ENCODE results near the gene DCX.

Gene DCX

DNA sequence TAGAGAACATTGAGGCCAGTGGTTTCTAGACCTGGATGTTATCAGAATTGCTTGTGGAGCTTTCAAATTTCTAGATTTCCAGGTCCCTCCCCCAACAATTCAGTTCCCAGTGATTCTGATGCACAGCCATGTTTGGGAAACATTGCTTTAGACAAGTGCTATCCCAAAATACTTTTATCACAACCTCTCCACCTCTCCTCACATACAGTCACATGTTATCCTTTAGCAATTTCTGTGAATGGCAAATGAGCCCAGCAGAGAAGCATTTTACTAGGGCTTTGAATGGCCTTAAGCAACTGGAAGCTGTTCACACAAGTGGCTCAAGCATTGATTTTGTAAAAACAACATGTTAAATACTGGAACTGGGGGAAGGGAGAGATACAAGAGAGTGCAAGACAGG is 29.7 kb downstream of the DCX start:
- TF ChIP-seq FOXP2 (optimal IDR thresholded peaks at IDR 0.05; ENCODE audit: borderline replicate concordance, extremely low read depth, extremely low read length, insufficient read depth) (no peak), POLR2AphosphoS5 (IDR thresholded peaks at IDR 0.05; ENCODE audit: low read depth, low read length) (no peak), TAF1 (IDR thresholded peaks at IDR 0.05; ENCODE audit: borderline replicate concordance, insufficient read depth, low read length) (no peak), SIN3A (IDR thresholded peaks at IDR 0.05; ENCODE audit: borderline replicate concordance, insufficient read depth, low read length) (no peak)
- TF ChIP-seq, protein P1, sequence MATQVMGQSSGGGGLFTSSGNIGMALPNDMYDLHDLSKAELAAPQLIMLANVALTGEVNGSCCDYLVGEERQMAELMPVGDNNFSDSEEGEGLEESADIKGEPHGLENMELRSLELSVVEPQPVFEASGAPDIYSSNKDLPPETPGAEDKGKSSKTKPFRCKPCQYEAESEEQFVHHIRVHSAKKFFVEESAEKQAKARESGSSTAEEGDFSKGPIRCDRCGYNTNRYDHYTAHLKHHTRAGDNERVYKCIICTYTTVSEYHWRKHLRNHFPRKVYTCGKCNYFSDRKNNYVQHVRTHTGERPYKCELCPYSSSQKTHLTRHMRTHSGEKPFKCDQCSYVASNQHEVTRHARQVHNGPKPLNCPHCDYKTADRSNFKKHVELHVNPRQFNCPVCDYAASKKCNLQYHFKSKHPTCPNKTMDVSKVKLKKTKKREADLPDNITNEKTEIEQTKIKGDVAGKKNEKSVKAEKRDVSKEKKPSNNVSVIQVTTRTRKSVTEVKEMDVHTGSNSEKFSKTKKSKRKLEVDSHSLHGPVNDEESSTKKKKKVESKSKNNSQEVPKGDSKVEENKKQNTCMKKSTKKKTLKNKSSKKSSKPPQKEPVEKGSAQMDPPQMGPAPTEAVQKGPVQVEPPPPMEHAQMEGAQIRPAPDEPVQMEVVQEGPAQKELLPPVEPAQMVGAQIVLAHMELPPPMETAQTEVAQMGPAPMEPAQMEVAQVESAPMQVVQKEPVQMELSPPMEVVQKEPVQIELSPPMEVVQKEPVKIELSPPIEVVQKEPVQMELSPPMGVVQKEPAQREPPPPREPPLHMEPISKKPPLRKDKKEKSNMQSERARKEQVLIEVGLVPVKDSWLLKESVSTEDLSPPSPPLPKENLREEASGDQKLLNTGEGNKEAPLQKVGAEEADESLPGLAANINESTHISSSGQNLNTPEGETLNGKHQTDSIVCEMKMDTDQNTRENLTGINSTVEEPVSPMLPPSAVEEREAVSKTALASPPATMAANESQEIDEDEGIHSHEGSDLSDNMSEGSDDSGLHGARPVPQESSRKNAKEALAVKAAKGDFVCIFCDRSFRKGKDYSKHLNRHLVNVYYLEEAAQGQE (IDR thresholded peaks at IDR 0.05; ENCODE audit: insufficient read depth in 1 of 2, low read depth in 2 of 2, low read length in 2 of 2): no peak

DNA sequence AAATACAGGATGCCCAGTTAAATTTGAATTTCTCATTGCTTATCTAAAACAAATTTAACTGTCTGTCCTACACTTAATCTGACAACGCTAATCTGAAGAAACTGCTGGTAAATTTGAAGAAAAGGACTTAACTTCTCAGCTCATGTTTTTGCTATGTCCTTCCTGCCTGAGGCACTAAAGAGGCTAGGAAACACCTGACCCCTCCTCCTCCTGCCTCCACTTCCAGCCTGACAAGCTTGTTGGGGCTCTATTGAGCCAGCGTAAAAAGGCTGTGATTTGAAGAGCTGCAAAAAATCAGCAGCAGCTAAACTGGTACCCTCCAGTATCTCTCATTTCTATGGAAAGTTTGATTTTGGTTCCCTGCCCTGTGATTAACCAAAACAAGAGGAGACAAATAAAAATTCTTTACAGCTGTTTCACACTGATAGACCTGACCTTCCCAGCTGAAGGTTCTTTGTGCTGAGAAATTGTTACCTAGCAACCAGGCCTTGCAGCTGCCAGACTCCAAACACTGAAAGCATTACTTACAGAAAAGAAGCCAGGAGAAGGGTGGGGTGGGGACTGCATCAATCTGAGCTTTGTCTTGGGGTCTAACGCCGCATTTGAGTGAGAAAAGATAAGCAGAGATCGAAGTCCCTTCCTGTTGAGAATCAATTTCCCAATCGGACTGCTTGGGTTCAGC is 35.0 kb downstream of the DCX start:
- TF ChIP-seq POLR2AphosphoS5 (IDR thresholded peaks at IDR 0.05; ENCODE audit: low read depth, low read length) (no peak), FOXP2 (optimal IDR thresholded peaks at IDR 0.05; ENCODE audit: borderline replicate concordance, extremely low read depth, extremely low read length, insufficient read depth) (no peak), SIN3A (IDR thresholded peaks at IDR 0.05; ENCODE audit: borderline replicate concordance, insufficient read depth, low read length) (no peak), TAF1 (IDR thresholded peaks at IDR 0.05; ENCODE audit: borderline replicate concordance, insufficient read depth, low read length) (no peak)
- TF ChIP-seq, protein P1 (IDR thresholded peaks at IDR 0.05; ENCODE audit: insufficient read depth in 1 of 2, low read depth in 2 of 2, low read length in 2 of 2): no peak

DNA sequence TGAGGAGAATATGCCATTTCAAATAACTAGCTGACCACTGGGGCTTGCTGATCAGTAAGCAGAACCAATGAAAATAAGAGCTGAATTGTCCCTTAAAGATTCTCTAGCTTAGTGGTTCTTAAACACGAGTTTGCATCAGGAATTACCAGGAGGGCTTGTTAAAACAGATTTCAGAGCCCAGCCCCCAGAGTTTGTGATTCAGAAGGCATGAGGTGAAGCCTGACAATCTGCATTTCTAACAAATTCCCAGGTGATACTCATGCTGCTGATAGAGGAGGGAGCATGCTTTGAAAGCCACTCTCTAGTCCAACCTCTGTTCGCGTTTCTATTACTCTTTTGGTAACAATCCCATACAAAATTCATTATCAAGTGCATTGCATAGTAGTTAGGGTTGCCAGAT is 35.5 kb downstream of the DCX start:
- no peak for TF ChIP-seq POLR2AphosphoS5 (IDR thresholded peaks at IDR 0.05; ENCODE audit: low read depth, low read length)
- TF ChIP-seq, protein P1 (IDR thresholded peaks at IDR 0.05; ENCODE audit: insufficient read depth in 1 of 2, low read depth in 2 of 2, low read length in 2 of 2): no peak
- no peak for TF ChIP-seq FOXP2 (optimal IDR thresholded peaks at IDR 0.05; ENCODE audit: borderline replicate concordance, extremely low read depth, extremely low read length, insufficient read depth)
- no peak for TF ChIP-seq SIN3A (IDR thresholded peaks at IDR 0.05; ENCODE audit: borderline replicate concordance, insufficient read depth, low read length)
- TF ChIP-seq TAF1 (IDR thresholded peaks at IDR 0.05; ENCODE audit: borderline replicate concordance, insufficient read depth, low read length): no peak

DNA sequence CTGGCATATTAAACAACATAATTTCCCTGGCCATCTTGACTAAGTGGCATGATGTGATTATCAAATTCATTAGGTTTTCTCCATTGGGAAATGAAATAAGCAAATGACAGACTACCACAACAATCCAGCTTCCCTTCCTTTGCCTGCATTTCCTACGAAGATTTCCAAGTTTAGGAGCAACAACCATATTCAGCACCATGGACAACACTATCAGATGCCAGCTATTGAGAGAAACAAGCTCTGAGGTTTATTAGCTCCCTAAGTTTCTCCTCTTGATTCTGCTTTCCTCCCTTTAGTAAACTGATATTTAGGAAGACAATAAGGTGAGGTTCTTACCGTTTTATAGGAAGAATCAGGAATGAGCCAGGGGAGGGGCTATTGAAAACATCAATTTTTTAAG is 36.2 kb downstream of the DCX start:
- no peak for TF ChIP-seq SIN3A (IDR thresholded peaks at IDR 0.05; ENCODE audit: borderline replicate concordance, insufficient read depth, low read length)
- TF ChIP-seq, protein P1 (IDR thresholded peaks at IDR 0.05; ENCODE audit: insufficient read depth in 1 of 2, low read depth in 2 of 2, low read length in 2 of 2): peak; percentile 93 to 95
- no peak for TF ChIP-seq POLR2AphosphoS5 (IDR thresholded peaks at IDR 0.05; ENCODE audit: low read depth, low read length)
- no peak for TF ChIP-seq FOXP2 (optimal IDR thresholded peaks at IDR 0.05; ENCODE audit: borderline replicate concordance, extremely low read depth, extremely low read length, insufficient read depth)
